Cardiac muscle cell (in vitro differentiated cells and primary cell): ENCODE measurements around the gene DNM3. TPM values are rescaled to one million over a fixed set of nuclear protein-coding genes. Genes with fewer than 3 reads are reported as not detected.

Experiments used
- DNase-seq, 2 donors: peaks; one replicate each; pipeline versions ENCODE4 v3.0.0 to v3.0.0-alpha.2; 2010 to 2017; ENCODE audit warnings: low read depth in 1 of 2, low spot score in 1 of 2
- H3K27ac ChIP-seq: fragments of 200-600 bp; sonication (generic); 2 replicates; pipeline ENCODE4 v1.5.1; 2016
- H3K27me3 ChIP-seq: fragments of 200-600 bp; sonication (generic); 2 replicates; pipeline ENCODE4 v1.6.0; 2016; ENCODE audit warnings: control low read depth
- H3K36me3 ChIP-seq: fragments of 200-600 bp; sonication (generic); 2 replicates; pipeline ENCODE4 v1.5.1; 2016; ENCODE audit warnings: control low read depth
- H3K4me1 ChIP-seq: fragments of 200-600 bp; sonication (generic); 2 replicates; pipeline ENCODE4 v1.8.1; 2017; ENCODE audit warnings: low read depth, mild to moderate bottlenecking, mixed run types
- H3K4me3 ChIP-seq: fragments of 200-600 bp; sonication (generic); 2 replicates; pipeline ENCODE4 v1.5.1; 2016; ENCODE audit warnings: mild to moderate bottlenecking
- H3K9me3 ChIP-seq: fragments of 200-600 bp; sonication (generic); 2 replicates; pipeline ENCODE4 v1.5.1; 2017; ENCODE audit warnings: low read depth, mild to moderate bottlenecking, control low read depth
- polyA plus RNA-seq: library from polyadenylated mRNA; unstranded; fragments of >200 nt; fragmentation: Nextera tagmentation; extraction: Ambion mirVana; gene quantifications from 2 replicates; pipeline ENCODE4 v1.2.1, GENCODE V29; 2016
- total RNA-seq: library from RNA; depleted of rRNA; stranded (reverse); fragments of >200 nt; gene quantifications from 2 replicates; pipeline ENCODE4 v1.2.3, GENCODE V29; 2016
- TF ChIP-seq, protein P1 (sequence below): IDR thresholded peaks from 2 replicates; pipeline ENCODE4 v1.5.1; 2012; ENCODE audit warnings: low read depth, mild to moderate bottlenecking, low read length

Gene DNM3
- total and polyA plus RNA-seq, 2 experiments from 2014 or later: 0.42 TPM; not detected in 1

DNA sequence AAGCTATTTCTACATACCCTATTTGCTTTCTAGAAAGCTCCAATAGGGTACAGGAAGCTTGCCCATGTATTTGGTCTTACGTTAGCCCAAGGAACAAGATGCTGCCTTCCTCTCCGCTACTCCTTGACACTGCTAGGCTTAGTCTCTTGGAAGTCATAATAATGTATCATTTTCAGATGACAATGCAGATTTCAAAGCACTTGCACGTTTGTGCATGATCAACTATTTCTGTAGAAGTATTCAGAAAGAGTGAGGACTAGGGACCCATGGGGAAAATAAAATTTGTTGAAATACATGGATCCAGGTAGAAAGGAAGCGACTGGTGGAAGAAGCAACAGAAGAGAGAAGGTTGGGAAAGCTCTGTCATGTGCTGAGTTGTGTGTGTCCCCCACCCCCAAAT lies 367.3 kb downstream of the DNM3 start:
- Histone ChIP-seq H3K36me3 (no peaks in the 10 kb centered on the region), H3K9me3 (no peaks in the 10 kb centered on the region), H3K4me3 (no peak overlapping the region), H3K27ac (no peak overlapping the region), H3K27me3 (no peaks in the 10 kb centered on the region), H3K4me1 (no peaks in the 10 kb centered on the region)
- DNase-seq: no peak
- TF ChIP-seq, protein P1, sequence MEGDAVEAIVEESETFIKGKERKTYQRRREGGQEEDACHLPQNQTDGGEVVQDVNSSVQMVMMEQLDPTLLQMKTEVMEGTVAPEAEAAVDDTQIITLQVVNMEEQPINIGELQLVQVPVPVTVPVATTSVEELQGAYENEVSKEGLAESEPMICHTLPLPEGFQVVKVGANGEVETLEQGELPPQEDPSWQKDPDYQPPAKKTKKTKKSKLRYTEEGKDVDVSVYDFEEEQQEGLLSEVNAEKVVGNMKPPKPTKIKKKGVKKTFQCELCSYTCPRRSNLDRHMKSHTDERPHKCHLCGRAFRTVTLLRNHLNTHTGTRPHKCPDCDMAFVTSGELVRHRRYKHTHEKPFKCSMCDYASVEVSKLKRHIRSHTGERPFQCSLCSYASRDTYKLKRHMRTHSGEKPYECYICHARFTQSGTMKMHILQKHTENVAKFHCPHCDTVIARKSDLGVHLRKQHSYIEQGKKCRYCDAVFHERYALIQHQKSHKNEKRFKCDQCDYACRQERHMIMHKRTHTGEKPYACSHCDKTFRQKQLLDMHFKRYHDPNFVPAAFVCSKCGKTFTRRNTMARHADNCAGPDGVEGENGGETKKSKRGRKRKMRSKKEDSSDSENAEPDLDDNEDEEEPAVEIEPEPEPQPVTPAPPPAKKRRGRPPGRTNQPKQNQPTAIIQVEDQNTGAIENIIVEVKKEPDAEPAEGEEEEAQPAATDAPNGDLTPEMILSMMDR: no peak

DNA sequence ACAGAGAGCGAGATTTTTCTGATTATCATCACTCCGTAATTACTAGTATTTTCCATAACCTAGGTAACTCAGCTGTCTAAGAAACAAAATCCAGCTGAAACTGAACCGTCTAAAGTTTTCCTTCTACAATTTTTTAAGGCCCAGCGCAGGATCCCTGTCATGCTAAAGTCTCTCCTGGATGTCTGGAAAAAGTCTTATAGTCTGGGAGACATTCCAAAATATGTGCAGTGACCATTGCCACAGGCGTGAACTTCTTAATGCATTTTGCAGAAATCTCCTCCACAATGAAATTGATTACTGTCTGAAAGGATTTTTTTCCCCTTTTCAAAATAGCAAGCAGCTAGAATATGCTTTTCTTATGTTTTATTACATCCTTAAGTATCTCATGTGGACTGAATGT lies 369.9 kb downstream of the DNM3 start:
- Histone ChIP-seq H3K27me3 (no peaks in the 10 kb centered on the region), H3K9me3 (no peaks in the 10 kb centered on the region), H3K4me3 (no peak overlapping the region), H3K4me1 (no peaks in the 10 kb centered on the region), H3K27ac (no peak overlapping the region), H3K36me3 (no peaks in the 10 kb centered on the region)
- TF ChIP-seq, protein P1: no peak
- DNase-seq: no peak

DNA sequence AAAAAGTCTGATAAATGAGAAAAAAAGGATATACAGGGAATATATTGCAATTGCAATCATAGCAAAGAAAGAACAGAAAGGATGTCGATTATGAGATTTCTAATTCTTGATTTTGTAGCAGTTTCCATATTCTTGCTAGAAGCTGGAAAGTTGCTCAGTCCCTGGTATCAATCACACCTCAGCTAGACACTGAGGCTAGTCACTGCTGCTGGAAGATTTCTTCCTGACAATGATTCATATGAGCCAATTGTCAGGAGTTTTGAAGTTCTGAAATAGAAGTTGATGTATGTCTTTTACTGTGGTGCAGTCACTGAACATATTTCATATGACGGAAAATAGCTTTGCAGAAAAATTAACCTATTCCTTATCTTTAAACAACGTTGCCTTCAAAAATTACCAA lies 370.8 kb downstream of the DNM3 start:
- Histone ChIP-seq H3K4me3 (no peak overlapping the region), H3K27ac (no peak overlapping the region), H3K9me3 (no peaks in the 10 kb centered on the region), H3K4me1 (no peaks in the 10 kb centered on the region), H3K27me3 (no peaks in the 10 kb centered on the region), H3K36me3 (no peaks in the 10 kb centered on the region)
- DNase-seq: no peak
- TF ChIP-seq, protein P1: no peak

DNA sequence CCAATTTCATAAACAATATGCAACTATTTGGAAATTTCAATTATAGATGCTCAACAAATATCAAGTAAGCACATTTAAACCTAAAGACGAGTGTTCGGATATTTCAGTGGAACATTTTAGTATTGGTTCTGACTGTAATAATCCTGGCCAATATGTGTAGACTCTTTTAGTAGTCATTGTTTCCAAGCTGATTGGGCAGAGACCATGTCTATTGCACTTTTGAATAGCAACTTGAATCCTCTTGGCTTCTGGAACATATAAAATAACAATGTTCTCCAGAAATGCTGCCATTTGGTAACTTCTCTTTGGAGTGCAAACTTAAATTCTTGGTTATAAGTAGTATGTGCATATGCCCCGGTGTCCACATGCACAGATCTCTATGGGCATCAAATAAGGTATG lies 373.7 kb downstream of the DNM3 start:
- no peak overlapping the region for H3K27ac ChIP-seq
- H3K4me3 ChIP-seq: no peak overlapping the region
- no peaks in the 10 kb centered on the region for H3K36me3 ChIP-seq
- H3K4me1 ChIP-seq: no peaks in the 10 kb centered on the region
- H3K27me3 ChIP-seq: no peaks in the 10 kb centered on the region
- DNase-seq: no peak
- no peaks in the 10 kb centered on the region for H3K9me3 ChIP-seq
- TF ChIP-seq, protein P1: no peak

DNA sequence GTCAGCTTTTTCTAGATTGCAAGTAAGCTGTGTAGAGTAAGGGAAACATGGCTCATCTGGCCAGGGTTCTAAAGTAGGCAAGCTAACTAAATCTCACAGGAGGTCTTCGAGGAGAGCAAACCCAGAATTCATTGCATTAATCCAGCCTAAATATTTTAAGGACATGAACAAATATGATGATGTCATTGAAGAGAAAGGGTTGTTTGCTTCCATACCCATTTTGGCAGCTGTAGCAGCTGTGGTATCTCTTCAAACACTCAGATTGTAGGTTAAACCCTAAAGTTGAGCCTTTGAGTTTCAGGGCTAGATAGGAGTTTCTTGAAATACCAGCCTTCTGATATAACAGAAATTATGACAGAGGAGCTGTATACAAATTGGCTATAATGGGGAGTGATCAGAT lies 378.7 kb downstream of the DNM3 start:
- H3K36me3 ChIP-seq: no peaks in the 10 kb centered on the region
- TF ChIP-seq, protein P1: no peak
- no peaks in the 10 kb centered on the region for H3K9me3 ChIP-seq
- peak in 1 of 2 donors; percentile 6 for DNase-seq
- H3K27me3 ChIP-seq: no peaks in the 10 kb centered on the region
- H3K27ac ChIP-seq: no peak overlapping the region
- H3K4me3 ChIP-seq: no peak overlapping the region
- no peaks in the 10 kb centered on the region for H3K4me1 ChIP-seq

DNA sequence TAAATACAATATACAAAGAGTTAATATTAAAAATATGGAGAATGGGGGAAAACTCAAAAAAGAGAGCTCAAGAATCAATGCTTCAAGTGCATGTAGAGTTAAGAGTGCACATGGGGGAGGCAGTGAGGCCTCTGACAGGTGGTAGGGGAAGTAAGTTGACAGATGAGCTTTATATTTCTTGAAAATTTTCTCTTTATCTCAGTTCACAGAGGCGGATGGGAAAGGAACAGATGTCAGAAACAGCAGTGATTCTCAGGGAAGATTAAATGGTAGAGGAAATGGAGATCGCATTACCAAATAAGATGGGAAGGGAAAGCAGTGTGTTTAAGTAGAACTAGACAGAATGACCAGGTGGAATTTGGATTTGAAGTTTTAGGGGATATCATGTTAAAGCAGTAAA lies 379.1 kb downstream of the DNM3 start:
- TF ChIP-seq, protein P1: no peak
- H3K4me3 ChIP-seq: no peak overlapping the region
- no peak for DNase-seq
- no peaks in the 10 kb centered on the region for H3K4me1 ChIP-seq
- no peaks in the 10 kb centered on the region for H3K9me3 ChIP-seq
- H3K27me3 ChIP-seq: no peaks in the 10 kb centered on the region
- no peaks in the 10 kb centered on the region for H3K36me3 ChIP-seq
- no peak overlapping the region for H3K27ac ChIP-seq
